ENCODE results near the gene THSD7B. TPM values are rescaled to one million over a fixed set of nuclear protein-coding genes. Genes with fewer than 3 reads are reported as not detected.

Gene THSD7B
- total RNA-seq, 1 donor from 2014 or later = 0.22 TPM

GRCh38 chr2:137675584-137676327 lies 910.4 kb downstream of the THSD7B start:
- no peak for DNase-seq (ENCODE audit: low spot score in 2 of 2, unreplicated experiment in 2 of 2)
- no peak for TF ChIP-seq CTCF (IDR thresholded peaks at IDR 0.05; ENCODE audit: unreplicated experiment)
- H3K4me1 Mint-ChIP-seq = peaks cover 25% of the 10 kb centered on the region
- H3K27me3 Mint-ChIP-seq (ENCODE audit: low read depth) = no peaks in the 10 kb centered on the region
- no peak overlapping the region for H3K27ac Mint-ChIP-seq
- H3K36me3 Mint-ChIP-seq = no peaks in the 10 kb centered on the region
- H3K4me3 Mint-ChIP-seq = no peak overlapping the region
- H3K9me3 Mint-ChIP-seq = no peaks in the 10 kb centered on the region

GRCh38 chr2:137676346-137676745 lies 911.0 kb downstream of the THSD7B start:
- no peaks in the 10 kb centered on the region for H3K36me3 Mint-ChIP-seq
- no peaks in the 10 kb centered on the region for H3K27me3 Mint-ChIP-seq (ENCODE audit: low read depth)
- no peak overlapping the region for H3K4me3 Mint-ChIP-seq
- no peak for DNase-seq (ENCODE audit: low spot score in 2 of 2, unreplicated experiment in 2 of 2)
- no peak for TF ChIP-seq CTCF (IDR thresholded peaks at IDR 0.05; ENCODE audit: unreplicated experiment)
- H3K27ac Mint-ChIP-seq = no peak overlapping the region
- H3K9me3 Mint-ChIP-seq = no peaks in the 10 kb centered on the region
- H3K4me1 Mint-ChIP-seq = peaks cover 25% of the 10 kb centered on the region

GRCh38 chr2:137677466-137677865 lies 912.1 kb downstream of the THSD7B start:
- no peak overlapping the region for H3K4me3 Mint-ChIP-seq
- no peak for TF ChIP-seq CTCF (IDR thresholded peaks at IDR 0.05; ENCODE audit: unreplicated experiment)
- peaks cover 25% of the 10 kb centered on the region for H3K4me1 Mint-ChIP-seq
- H3K36me3 Mint-ChIP-seq = no peaks in the 10 kb centered on the region
- no peak overlapping the region for H3K27ac Mint-ChIP-seq
- no peaks in the 10 kb centered on the region for H3K27me3 Mint-ChIP-seq (ENCODE audit: low read depth)
- no peaks in the 10 kb centered on the region for H3K9me3 Mint-ChIP-seq
- no peak for DNase-seq (ENCODE audit: low spot score in 2 of 2, unreplicated experiment in 2 of 2)

GRCh38 chr2:137689549-137689948 lies 924.2 kb downstream of the THSD7B start:
- Mint-ChIP-seq H3K27ac (no peak overlapping the region), H3K4me3 (no peak overlapping the region), H3K36me3 (no peaks in the 10 kb centered on the region), H3K9me3 (peaks cover 3% of the 10 kb centered on the region), H3K27me3 (ENCODE audit: low read depth) (peaks cover 24% of the 10 kb centered on the region), H3K4me1 (no peaks in the 10 kb centered on the region)
- DNase-seq (ENCODE audit: low spot score in 2 of 2, unreplicated experiment in 2 of 2) = no peak
- TF ChIP-seq CTCF (IDR thresholded peaks at IDR 0.05; ENCODE audit: unreplicated experiment) = no peak

GRCh38 chr2:137693534-137693933 lies 928.2 kb downstream of the THSD7B start:
- no peak overlapping the region for H3K4me3 Mint-ChIP-seq
- no peak for DNase-seq (ENCODE audit: low spot score in 2 of 2, unreplicated experiment in 2 of 2)
- no peak for TF ChIP-seq CTCF (IDR thresholded peaks at IDR 0.05; ENCODE audit: unreplicated experiment)
- no peaks in the 10 kb centered on the region for H3K27me3 Mint-ChIP-seq (ENCODE audit: low read depth)
- H3K9me3 Mint-ChIP-seq = peaks cover 6% of the 10 kb centered on the region
- H3K36me3 Mint-ChIP-seq = no peaks in the 10 kb centered on the region
- no peaks in the 10 kb centered on the region for H3K4me1 Mint-ChIP-seq
- H3K27ac Mint-ChIP-seq = no peak overlapping the region

All from mesothelial cell of epicardium (in vitro differentiated cells).